Neuronal stem cell (in vitro differentiated cells): Measurements from ENCODE around the gene SOWAHA.
A peak's percentile ranks its signal among the peaks of the same experiment; 100 is the strongest.

Experiments used
- DNase-seq: peaks from one replicate; pipeline ENCODE4 v3.0.0-alpha.2; 2013; ENCODE audit warnings: low spot score
- H2AFZ ChIP-seq: one replicate; pipeline ENCODE4 v1.6.1; 2013; ENCODE audit warnings: mild to moderate bottlenecking, low read length, inconsistent platforms
- H2AK5ac ChIP-seq: 2 replicates; pipeline ENCODE4 v1.6.1; 2013; ENCODE audit warnings: low read depth, mild to moderate bottlenecking, inconsistent platforms, low read length, moderate library complexity, mixed read lengths
- H2BK120ac ChIP-seq: 2 replicates; pipeline ENCODE4 v1.6.1; 2013; ENCODE audit warnings: low read depth, mild to moderate bottlenecking, inconsistent platforms, low read length, moderate library complexity, mixed read lengths
- H2BK12ac ChIP-seq: one replicate; pipeline ENCODE4 v1.6.1; 2013; ENCODE audit warnings: low read length, inconsistent platforms
- H2BK15ac ChIP-seq: 2 replicates; pipeline ENCODE4 v1.6.1; 2013; ENCODE audit warnings: mild to moderate bottlenecking, low read length, inconsistent platforms, mixed read lengths
- H2BK5ac ChIP-seq: one replicate; pipeline ENCODE4 v1.6.1; 2013; ENCODE audit warnings: inconsistent platforms, mild to moderate bottlenecking, low read length, moderate library complexity
- H3K14ac ChIP-seq: one replicate; pipeline ENCODE4 v1.6.1; 2013; ENCODE audit warnings: low read length, inconsistent platforms
- H3K18ac ChIP-seq: 2 replicates; pipeline ENCODE4 v1.6.1; 2013; ENCODE audit warnings: low read length, inconsistent platforms
- H3K23ac ChIP-seq: 2 replicates; pipeline ENCODE4 v1.6.1; 2013; ENCODE audit warnings: low read depth, mild to moderate bottlenecking, mixed read lengths, low read length, inconsistent platforms; ENCODE audit not compliant: poor library complexity
- H3K27ac ChIP-seq: replicated peaks from 3 replicates; pipeline ENCODE4 v1.5.1; 2013; ENCODE audit warnings: low read length, inconsistent platforms
- H3K27me3 ChIP-seq, 3 experiments: 2 replicates each; pipeline ENCODE4 v1.6.1; 2013; ENCODE audit warnings: low read length in 3 of 3, mild to moderate bottlenecking in 2 of 3, inconsistent platforms in 1 of 3, low read depth in 1 of 3, mixed read lengths in 1 of 3, moderate library complexity in 1 of 3; ENCODE audit not compliant: control insufficient read depth in 3 of 3, insufficient read depth in 3 of 3
- H3K36me3 ChIP-seq, 2 donors: replicated peaks in 1 of 2; 2 replicates each; pipeline ENCODE4 v1.6.1; 2013; ENCODE audit warnings: low read length in 2 of 2; ENCODE audit not compliant: control insufficient read depth in 2 of 2, insufficient read depth in 2 of 2
- H3K4ac ChIP-seq: 2 replicates; pipeline ENCODE4 v1.6.1; 2013; ENCODE audit warnings: inconsistent platforms, mild to moderate bottlenecking, low read length, moderate library complexity
- H3K4me1 ChIP-seq, 2 donors: 1 replicate in 1 of 2; 2 replicates in 1 of 2; pipeline ENCODE4 v1.6.1; 2013; ENCODE audit warnings: low read length in 2 of 2, low read depth in 1 of 2; ENCODE audit not compliant: control insufficient read depth in 2 of 2, insufficient read depth in 1 of 2
- H3K4me2 ChIP-seq: one replicate; pipeline ENCODE4 v1.6.1; 2013; ENCODE audit warnings: mild to moderate bottlenecking, low read length, inconsistent platforms; ENCODE audit not compliant: insufficient read depth, poor library complexity, severe bottlenecking
- H3K4me3 ChIP-seq, 2 donors: 2 replicates each; pipeline ENCODE4 v1.5.1; 2013; ENCODE audit warnings: low read length in 2 of 2, mild to moderate bottlenecking in 2 of 2, inconsistent platforms in 1 of 2, moderate library complexity in 1 of 2
- H3K79me1 ChIP-seq: one replicate; pipeline ENCODE4 v1.6.1; 2013; ENCODE audit warnings: low read depth, mild to moderate bottlenecking, inconsistent platforms, low read length, moderate library complexity
- H3K9ac ChIP-seq: one replicate; pipeline ENCODE4 v1.6.1; 2013; ENCODE audit warnings: mild to moderate bottlenecking, low read depth, low read length, inconsistent platforms; ENCODE audit not compliant: poor library complexity
- H3K9me3 ChIP-seq, 2 donors: replicated peaks in 1 of 2; 2 replicates each; pipeline versions ENCODE3 to v1.6.1; 2013; ENCODE audit warnings: low read length in 2 of 2, mild to moderate bottlenecking in 2 of 2, inconsistent platforms in 1 of 2, low read depth in 1 of 2, mixed read lengths in 1 of 2, moderate library complexity in 1 of 2; ENCODE audit not compliant: control insufficient read depth in 2 of 2, insufficient read depth in 1 of 2
- H4K8ac ChIP-seq: one replicate; pipeline ENCODE4 v1.6.1; 2013; ENCODE audit warnings: low read depth, mild to moderate bottlenecking, inconsistent platforms, low read length, moderate library complexity
- H4K91ac ChIP-seq: one replicate; pipeline ENCODE4 v1.6.1; 2013; ENCODE audit warnings: low read length, low read depth, mild to moderate bottlenecking, inconsistent platforms; ENCODE audit not compliant: poor library complexity
- WGBS, 2 donors: extraction: QIAGEN DNeasy Blood & Tissue Kit; methylation state at CpG; one replicate each; pipeline ENCODE4 v1.1.7; 2013; ENCODE audit warnings: missing lambda C conversion rate in 2 of 2, mixed read lengths in 1 of 2; ENCODE audit not compliant: insufficient read length in 2 of 2, insufficient replicate concordance in 1 of 2; ENCODE audit errors: extremely low coverage in 2 of 2; 5-methylcytosine and 5-hydroxymethylcytosine counted together

Gene SOWAHA

GRCh38 chr5:132782101-132782500 is 31.0 kb upstream of the SOWAHA start:
- Histone ChIP-seq H3K9me3 (peaks cover 1 to 3% of the 10 kb centered on the region in 2 donors), H3K4me2 (no peak overlapping the region), H3K9ac (no peak overlapping the region), H3K23ac (no peak overlapping the region), H2BK120ac (no peak overlapping the region), H3K4me3 (no peak overlapping the region), H3K4ac (no peak overlapping the region), H2AFZ (no peak overlapping the region), H3K27me3 (peaks cover 0 to 71% (median 21%) of the 10 kb centered on the region in 3 experiments), H2BK15ac (no peak overlapping the region), H3K27ac (no peak overlapping the region), H3K4me1 (peaks cover 0 to 3% of the 10 kb centered on the region in 2 donors), H4K91ac (no peak overlapping the region), H2AK5ac (no peak overlapping the region), H3K14ac (no peak overlapping the region), H3K18ac (no peak overlapping the region), H3K36me3 (no peaks in the 10 kb centered on the region), H3K79me1 (no peaks in the 10 kb centered on the region), H2BK5ac (no peak overlapping the region), H2BK12ac (no peak overlapping the region), H4K8ac (no peak overlapping the region)
- WGBS, 2 donors, result no CpG with 5 or more reads among the region's 4 CpGs
- DNase-seq, result no peak

GRCh38 chr5:132785365-132785764 is 27.7 kb upstream of the SOWAHA start:
- H3K27ac ChIP-seq, result no peak overlapping the region
- H3K36me3 ChIP-seq, result no peaks in the 10 kb centered on the region
- H2BK15ac ChIP-seq, result no peak overlapping the region
- no peak overlapping the region for H3K4ac ChIP-seq
- no peak overlapping the region for H3K23ac ChIP-seq
- no peaks in the 10 kb centered on the region for H3K79me1 ChIP-seq
- no peak overlapping the region for H4K8ac ChIP-seq
- no peak overlapping the region for H3K4me3 ChIP-seq
- H3K18ac ChIP-seq, result no peak overlapping the region
- no peak overlapping the region for H2AK5ac ChIP-seq
- H3K9me3 ChIP-seq, result peaks cover 1 to 3% of the 10 kb centered on the region in 2 donors
- H3K14ac ChIP-seq, result no peak overlapping the region
- peaks cover 0 to 3% of the 10 kb centered on the region in 2 donors for H3K4me1 ChIP-seq
- no peak overlapping the region for H3K4me2 ChIP-seq
- no peak overlapping the region for H2BK120ac ChIP-seq
- H2BK5ac ChIP-seq, result no peak overlapping the region
- H2AFZ ChIP-seq, result peak overlapping the region; percentile 44
- H3K27me3 ChIP-seq, result peaks cover 0 to 63% (median 0%) of the 10 kb centered on the region in 3 experiments
- WGBS, 2 donors, result no CpG with 5 or more reads among the region's 5 CpGs
- H4K91ac ChIP-seq, result no peak overlapping the region
- no peak overlapping the region for H2BK12ac ChIP-seq
- no peak for DNase-seq
- no peak overlapping the region for H3K9ac ChIP-seq

GRCh38 chr5:132785864-132786263 is 27.2 kb upstream of the SOWAHA start:
- no peak for DNase-seq
- H3K18ac ChIP-seq, result no peak overlapping the region
- no peak overlapping the region for H3K4me2 ChIP-seq
- H4K91ac ChIP-seq, result no peak overlapping the region
- no peak overlapping the region for H2AK5ac ChIP-seq
- H3K27me3 ChIP-seq, result peaks cover 0 to 59% (median 0%) of the 10 kb centered on the region in 3 experiments
- no peak overlapping the region for H3K27ac ChIP-seq
- H3K9me3 ChIP-seq, result peaks cover 1 to 3% of the 10 kb centered on the region in 2 donors
- no peak overlapping the region for H2BK12ac ChIP-seq
- H2BK15ac ChIP-seq, result no peak overlapping the region
- no peaks in the 10 kb centered on the region for H3K36me3 ChIP-seq
- no peak overlapping the region for H2BK5ac ChIP-seq
- H2AFZ ChIP-seq, result no peak overlapping the region
- peaks cover 0 to 3% of the 10 kb centered on the region in 2 donors for H3K4me1 ChIP-seq
- no peak overlapping the region for H2BK120ac ChIP-seq
- H3K14ac ChIP-seq, result no peak overlapping the region
- H3K4me3 ChIP-seq, result no peak overlapping the region
- H3K23ac ChIP-seq, result no peak overlapping the region
- H3K9ac ChIP-seq, result no peak overlapping the region
- H3K4ac ChIP-seq, result no peak overlapping the region
- WGBS, 2 donors, result no CpG with 5 or more reads among the region's 4 CpGs
- H3K79me1 ChIP-seq, result no peaks in the 10 kb centered on the region
- H4K8ac ChIP-seq, result no peak overlapping the region

GRCh38 chr5:132787076-132787475 is 26.0 kb upstream of the SOWAHA start:
- WGBS, 2 donors, result no CpG with 5 or more reads among the region's 1 CpG
- H3K36me3 ChIP-seq, result no peaks in the 10 kb centered on the region

More at GRCh38 chr5:132787076-132787475, 26.0 kb upstream of the SOWAHA start:
- H3K27ac ChIP-seq, result no peak overlapping the region
- H2BK120ac ChIP-seq, result no peak overlapping the region
- no peak overlapping the region for H2BK15ac ChIP-seq
- peaks cover 0 to 53% (median 0%) of the 10 kb centered on the region in 3 experiments for H3K27me3 ChIP-seq
- H3K4ac ChIP-seq, result no peak overlapping the region
- no peak overlapping the region for H4K91ac ChIP-seq
- H2AK5ac ChIP-seq, result no peak overlapping the region
- H3K14ac ChIP-seq, result no peak overlapping the region
- H2BK5ac ChIP-seq, result no peak overlapping the region
- peaks cover 0 to 3% of the 10 kb centered on the region in 2 donors for H3K4me1 ChIP-seq
- no peak overlapping the region for H2BK12ac ChIP-seq
- H4K8ac ChIP-seq, result no peak overlapping the region
- H3K9me3 ChIP-seq, result peaks cover 1 to 3% of the 10 kb centered on the region in 2 donors
- no peak overlapping the region for H3K23ac ChIP-seq
- H3K18ac ChIP-seq, result no peak overlapping the region
- no peak overlapping the region for H3K4me3 ChIP-seq
- DNase-seq, result no peak
- no peaks in the 10 kb centered on the region for H3K79me1 ChIP-seq
- H3K9ac ChIP-seq, result no peak overlapping the region
- H3K4me2 ChIP-seq, result no peak overlapping the region
- H2AFZ ChIP-seq, result no peak overlapping the region
